ENCODE measurements around the gene NOX3.
"Not testable (repeated sequence)": the region's sequence is repeated elsewhere in the genome, so short reads cannot be mapped to it uniquely, and the experiment has no call there.

GRCh38 chr6:155451530-155451929 is 4.1 kb downstream of the NOX3 start:
- TF ChIP-seq CTCF (IDR thresholded peaks at IDR 0.05; ENCODE audit: extremely low read depth in 1 of 2, insufficient read depth in 1 of 2, low read depth in 1 of 2, low read length in 2 of 2); EZH2 (IDR thresholded peaks at IDR 0.05; ENCODE audit: borderline replicate concordance, low read depth, low read length, severe bottlenecking); MAX (IDR thresholded peaks at IDR 0.05; ENCODE audit: insufficient read depth, insufficient read length): not testable (repeated sequence)

Measured in endothelial cell of umbilical vein (primary cell).